Measurements from ENCODE around the gene CACNG4. TPM values are rescaled to one million over a fixed set of nuclear protein-coding genes. Genes with fewer than 3 reads are reported as not detected.

The CACNG4 gene
- total and polyA plus RNA-seq, 9 of the 15 experiments (the other 6 are each of a cell fraction or from before 2014, with no cell fraction given): 0.07 TPM; not detected in 8

- TF ChIP-seq CREB3 (tag; conservative IDR thresholded peaks at IDR 0.05; ENCODE audit: low read depth) (no peak), FOS (IDR thresholded peaks at IDR 0.05; ENCODE audit: extremely low read depth, insufficient read length) (no peak), TCFL5 (CRISPR knock-in tag; conservative IDR thresholded peaks at IDR 0.05) (no peak), PHF8 (IDR thresholded peaks at IDR 0.05; ENCODE audit: borderline replicate concordance, low read length) (no peak), GABPA (tag; conservative IDR thresholded peaks at IDR 0.05; ENCODE audit: low read depth) (no peak)
Observed at GRCh38 chr17:66918896-66919295, 45.6 kb upstream of the CACNG4 start (continued).

- BruUV-seq (replicated peaks): no TSS peak
- in situ Hi-C loops (cut with MboI): no loop called here
Observed at GRCh38 chr17:66920435-66920834, 44.1 kb upstream of the CACNG4 start.

More at GRCh38 chr17:66920435-66920834, 44.1 kb upstream of the CACNG4 start:
- Histone ChIP-seq H3K4me1 (replicated peaks in 1 of 2; ENCODE audit: control insufficient read depth in 2 of 2, insufficient read depth in 2 of 2, low read length in 2 of 2) (no peaks in the 10 kb centered on the region), H2AFZ (ENCODE audit: low read depth, low read length) (no peak overlapping the region), H3K36me3 (ENCODE audit: control insufficient read depth, insufficient read depth, low read length) (no peaks in the 10 kb centered on the region), H4K20me1 (replicated peaks; ENCODE audit: control insufficient read depth, insufficient read depth, low read length) (no peaks in the 10 kb centered on the region), H3K27me3 (ENCODE audit: control insufficient read depth in 2 of 2, insufficient read depth in 2 of 2, low read length in 2 of 2) (peaks cover 12 to 42% of the 10 kb centered on the region in 2 experiments; a peak in 4 of 5 replicates), H3K9me1 (ENCODE audit: control insufficient read depth, insufficient read depth, low read length) (no peaks in the 10 kb centered on the region), H3K4me3 (no peak overlapping the region), H3K9me3 (replicated peaks; ENCODE audit: control insufficient read depth, insufficient read depth, low read depth, low read length) (no peaks in the 10 kb centered on the region), H3K27ac (ENCODE audit: extremely low read depth, low read depth, low read length) (no peak overlapping the region), H3K79me2 (ENCODE audit: control insufficient read depth, insufficient read depth, low read length) (no peaks in the 10 kb centered on the region), H3K9ac (ENCODE audit: insufficient read depth in 1 of 2, low read depth in 2 of 2, low read length in 2 of 2) (no peak overlapping the region), H3K4me2 (ENCODE audit: insufficient read depth, low read length) (no peak overlapping the region)
- no peak for FAIRE-seq
- 1% methylated on average over 9 of the region's 9 CpGs for WGBS (ENCODE audit: insufficient coverage, low coverage, missing lambda C conversion rate)
- ATAC-seq: no peak
- ChIA-PET CTCF (ENCODE audit: low intra/inter-chr PET ratio) (no interaction called here), POLR2A (interaction anchor here (1.0 kb wide), 1 partner anchor 14 kb away, joined by 3 read pairs; no protein-coding TSS in a partner anchor)
- no peak for DNase-seq (ENCODE audit: extremely low read depth in 1 of 4, low spot score in 3 of 4)
- TF ChIP-seq ELK3 (CRISPR knock-in tag; IDR thresholded peaks at IDR 0.05) (no peak), CGGBP1 (CRISPR knock-in tag; IDR thresholded peaks at IDR 0.05) (no peak), MAFG (tag; conservative IDR thresholded peaks at IDR 0.05) (0 out of 2 replicates have a peak, but pooled peaks have one; percentile 12), ZNF316 (IDR thresholded peaks at IDR 0.05) (peak; percentile 17; the same call in 1 of the 2 replicates)
- intact Hi-C loops (cut with micrococcal nuclease): no loop called here

Measured in K562 (cell line).